ENCODE results near the gene ARL14.

DNA sequence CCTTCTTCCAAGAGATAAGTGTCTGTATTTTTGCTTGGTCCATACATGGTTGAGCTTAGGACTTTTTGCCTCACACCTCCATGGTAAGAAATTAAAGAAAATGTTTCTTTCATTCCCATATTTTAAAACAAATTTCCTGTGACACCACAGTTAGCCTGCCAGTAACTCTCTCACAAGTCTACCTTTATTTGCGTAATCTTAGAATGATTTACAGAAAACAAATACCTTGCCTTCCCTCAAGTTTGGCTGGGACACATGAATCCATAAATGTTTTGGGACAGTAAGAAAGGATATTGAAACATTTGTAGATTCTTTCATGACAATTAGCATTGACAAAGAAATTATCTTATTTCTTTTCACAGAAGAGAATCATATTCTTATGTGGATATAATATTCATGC, 3.8 kb upstream of the ARL14 start:
- TF ChIP-seq, protein P1, sequence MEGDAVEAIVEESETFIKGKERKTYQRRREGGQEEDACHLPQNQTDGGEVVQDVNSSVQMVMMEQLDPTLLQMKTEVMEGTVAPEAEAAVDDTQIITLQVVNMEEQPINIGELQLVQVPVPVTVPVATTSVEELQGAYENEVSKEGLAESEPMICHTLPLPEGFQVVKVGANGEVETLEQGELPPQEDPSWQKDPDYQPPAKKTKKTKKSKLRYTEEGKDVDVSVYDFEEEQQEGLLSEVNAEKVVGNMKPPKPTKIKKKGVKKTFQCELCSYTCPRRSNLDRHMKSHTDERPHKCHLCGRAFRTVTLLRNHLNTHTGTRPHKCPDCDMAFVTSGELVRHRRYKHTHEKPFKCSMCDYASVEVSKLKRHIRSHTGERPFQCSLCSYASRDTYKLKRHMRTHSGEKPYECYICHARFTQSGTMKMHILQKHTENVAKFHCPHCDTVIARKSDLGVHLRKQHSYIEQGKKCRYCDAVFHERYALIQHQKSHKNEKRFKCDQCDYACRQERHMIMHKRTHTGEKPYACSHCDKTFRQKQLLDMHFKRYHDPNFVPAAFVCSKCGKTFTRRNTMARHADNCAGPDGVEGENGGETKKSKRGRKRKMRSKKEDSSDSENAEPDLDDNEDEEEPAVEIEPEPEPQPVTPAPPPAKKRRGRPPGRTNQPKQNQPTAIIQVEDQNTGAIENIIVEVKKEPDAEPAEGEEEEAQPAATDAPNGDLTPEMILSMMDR (IDR thresholded peaks at IDR 0.05): no peak
- no peak for TF ChIP-seq EZH2phosphoT487 (IDR thresholded peaks at IDR 0.05)
